Mesenteric fat pad (tissue), 1 donor: ENCODE results near the gene OSBPL9. TPM values are rescaled to one million over a fixed set of nuclear protein-coding genes. Genes with fewer than 3 reads are reported as not detected.

Source experiments
- DNase-seq: peaks from one replicate; pipeline ENCODE4 v3.0.0-alpha.2; 2020; ENCODE audit warnings: low spot score
- total RNA-seq: library from RNA; stranded (reverse); fragmentation: NEBNext Ultra II Directional; extraction: Animal tissue kit (Norgen Biotek cat#: 25700); gene quantifications from one replicate; pipeline ENCODE4 v1.2.1, GENCODE V29; 2021
- donor health status: DM: yes; HTN: yes; CAD: no.

The OSBPL9 gene
- total RNA-seq, 1 donor from 2014 or later, result 51.6 TPM

DNA sequence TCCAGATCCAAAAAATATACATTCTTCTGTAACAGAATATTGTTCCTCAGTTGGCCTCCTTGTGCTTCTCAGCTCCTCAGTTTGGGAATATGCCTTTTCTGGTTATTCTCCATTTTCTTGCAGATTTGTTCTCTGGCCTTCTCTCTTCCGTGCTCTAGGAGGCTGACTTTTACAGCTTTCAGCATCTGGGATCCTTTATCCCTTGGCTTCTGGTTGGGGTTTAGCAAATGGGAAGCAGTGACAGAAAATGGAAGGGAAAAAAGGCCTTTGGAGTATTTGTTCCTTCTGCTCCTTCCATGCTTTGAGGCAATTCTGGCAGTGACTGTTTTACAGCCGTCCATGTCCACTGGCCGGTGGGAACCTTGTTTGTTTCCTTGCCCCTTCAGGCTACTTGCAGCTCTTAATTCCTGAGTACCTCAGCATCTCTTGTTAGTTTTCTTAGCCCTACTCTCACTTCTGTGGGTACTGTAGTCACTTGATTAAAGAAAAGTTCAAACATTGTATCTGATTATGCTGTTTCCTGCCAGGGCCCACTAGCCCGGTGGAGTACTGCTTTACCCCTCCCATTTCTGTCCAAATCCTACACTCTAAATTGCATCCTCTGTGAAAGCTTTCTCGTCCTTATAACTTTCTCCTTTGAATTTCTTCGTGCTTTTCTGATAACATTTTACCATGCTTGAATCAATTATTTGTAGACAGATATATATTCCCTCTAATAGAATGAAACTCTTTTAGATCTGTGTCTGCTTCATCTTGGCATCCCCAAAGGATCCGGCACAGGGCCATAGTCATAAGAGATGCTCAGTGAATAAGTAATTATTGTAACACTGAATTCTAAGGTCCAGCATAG, 118.2 kb downstream of the OSBPL9 start:
- DNase-seq, result no peak

- DNase-seq, result no peak
Measured at GRCh38 chr1:51735746-51736254, 118.9 kb downstream of the OSBPL9 start.

DNA sequence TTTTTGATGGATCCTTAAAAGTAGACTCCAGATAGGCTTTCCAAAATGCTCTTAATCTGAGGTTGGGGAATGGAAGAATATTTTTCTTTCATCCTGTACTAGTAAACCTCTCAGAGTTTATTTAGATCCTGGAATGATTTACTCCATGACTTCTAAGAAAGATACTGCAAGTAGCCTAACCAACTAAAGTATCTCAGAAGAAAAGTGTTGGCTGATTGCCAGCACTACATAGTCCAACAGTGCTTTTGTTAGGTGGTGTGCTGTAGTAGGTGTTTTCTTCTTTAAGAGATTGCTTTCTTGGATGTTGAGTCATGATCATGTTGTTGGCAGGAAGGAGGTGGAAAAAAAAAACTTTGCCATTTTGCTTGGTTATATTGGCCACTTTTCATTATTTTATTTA, 119.8 kb downstream of the OSBPL9 start:
- DNase-seq, result no peak

DNA sequence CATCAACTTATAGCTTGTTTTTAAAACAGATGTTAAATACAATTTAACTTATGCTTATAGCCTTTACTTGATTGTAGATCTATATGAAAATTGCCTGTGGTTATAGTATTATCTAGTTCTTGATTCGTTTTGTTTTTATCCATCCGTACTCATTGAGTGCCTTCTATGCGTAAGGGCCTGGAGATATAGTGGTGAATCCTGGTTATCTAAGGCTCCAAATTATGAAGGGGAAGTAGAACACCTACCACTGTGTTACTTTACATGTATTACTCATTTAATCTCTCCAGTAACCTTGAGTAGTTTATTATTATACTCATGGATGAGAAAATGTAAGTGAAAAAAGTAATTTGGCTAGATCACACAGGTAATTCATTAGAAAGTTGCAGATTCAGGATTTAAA, 121.8 kb downstream of the OSBPL9 start:
- DNase-seq, result no peak

- no peak for DNase-seq
Measured at GRCh38 chr1:51740652-51741051, 123.8 kb downstream of the OSBPL9 start.

GRCh38 chr1:51741121-51741681, 124.3 kb downstream of the OSBPL9 start:
- no peak for DNase-seq

- DNase-seq, result no peak
Measured at GRCh38 chr1:51744506-51745303, 127.8 kb downstream of the OSBPL9 start.

- DNase-seq, result no peak
Measured at GRCh38 chr1:51745304-51745570, 128.3 kb downstream of the OSBPL9 start.

- no peak for DNase-seq
Measured at GRCh38 chr1:51749151-51749550, 132.3 kb downstream of the OSBPL9 start.

- no peak for DNase-seq
Measured at GRCh38 chr1:51750218-51750617, 133.3 kb downstream of the OSBPL9 start.

DNA sequence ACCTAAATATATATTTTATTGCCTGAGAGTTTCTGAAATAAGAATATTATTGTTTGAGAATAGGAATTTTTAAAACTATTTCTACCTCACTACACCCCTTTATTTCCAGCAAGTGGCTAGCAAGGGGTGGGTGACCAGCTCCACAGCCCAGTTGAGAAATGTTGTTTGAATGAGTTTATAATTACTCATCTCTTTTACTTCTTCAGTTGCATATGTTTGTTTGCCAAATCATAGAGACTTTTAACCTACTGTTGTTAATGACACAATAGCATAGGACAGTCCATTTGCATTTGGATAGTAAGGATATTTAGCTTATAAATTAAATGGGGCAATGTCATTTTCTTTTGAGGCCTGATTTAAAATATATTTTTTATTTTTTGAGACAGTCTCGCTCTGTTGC, 133.8 kb downstream of the OSBPL9 start:
- DNase-seq, result no peak

GRCh38 chr1:51752073-51752948, 135.4 kb downstream of the OSBPL9 start:
- no peak for DNase-seq

- no peak for DNase-seq
Measured at GRCh38 chr1:51753969-51754368, 137.1 kb downstream of the OSBPL9 start.

DNA sequence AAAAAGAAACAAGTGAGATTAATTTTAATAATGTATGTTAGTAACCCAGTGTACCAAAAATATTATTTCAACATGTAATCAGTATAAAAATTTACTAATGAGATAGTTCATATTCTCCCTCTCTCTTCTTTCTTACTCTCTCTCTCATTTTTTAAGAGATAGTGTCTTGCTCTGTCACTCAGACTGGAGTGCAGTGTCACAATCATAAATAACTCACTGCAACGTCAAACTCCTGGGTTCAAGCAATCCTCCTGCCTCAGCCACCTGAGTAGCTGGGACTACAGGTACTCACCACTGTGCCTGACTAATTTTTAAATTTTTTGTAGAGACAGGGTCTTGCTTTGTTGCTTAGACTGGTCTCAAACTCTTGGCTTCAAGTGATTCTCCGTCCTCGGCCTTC, 137.8 kb downstream of the OSBPL9 start:
- no peak for DNase-seq

DNA sequence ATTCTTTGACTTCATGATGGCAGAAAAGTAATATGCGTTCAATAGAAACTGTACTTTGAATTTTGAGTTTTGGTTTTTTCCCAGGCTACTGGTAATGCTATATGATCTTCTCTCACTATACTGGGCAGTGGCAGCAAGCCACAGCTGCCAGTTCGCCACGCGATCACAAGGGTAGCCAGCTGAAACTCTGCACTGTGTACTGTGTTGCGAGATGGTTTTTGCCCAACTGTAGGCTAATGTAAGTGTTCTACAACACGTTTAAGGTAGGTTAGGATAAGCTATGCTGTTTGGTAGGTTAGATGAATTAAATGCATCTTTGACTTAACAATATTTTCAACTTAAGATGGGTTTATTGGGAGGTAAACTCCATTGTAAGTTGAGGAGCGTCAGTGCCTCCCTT, 138.5 kb downstream of the OSBPL9 start:
- DNase-seq, result no peak

GRCh38 chr1:51756290-51756689, 139.4 kb downstream of the OSBPL9 start:
- no peak for DNase-seq

DNA sequence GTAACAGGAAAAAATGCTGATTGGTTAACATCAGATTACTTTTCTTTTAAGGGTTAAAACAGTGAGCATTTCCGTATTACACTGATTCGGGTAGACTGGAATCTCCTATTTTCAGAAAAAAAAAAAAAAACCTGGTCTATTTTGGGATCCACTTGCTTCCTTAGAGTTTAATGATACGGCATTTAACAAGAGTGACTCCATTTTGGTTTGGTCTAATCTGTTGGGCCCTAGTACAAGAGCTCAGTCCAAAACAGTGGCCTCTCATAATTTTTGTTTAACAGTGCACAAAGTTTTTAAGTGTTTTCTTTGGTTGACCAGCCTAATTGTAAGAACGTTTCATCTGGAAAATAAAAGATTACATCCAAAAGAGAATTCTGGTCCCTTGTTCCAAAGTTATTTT, 141.4 kb downstream of the OSBPL9 start:
- DNase-seq, result no peak

- DNase-seq, result no peak
Measured at GRCh38 chr1:51760872-51761271, 144.0 kb downstream of the OSBPL9 start.

DNA sequence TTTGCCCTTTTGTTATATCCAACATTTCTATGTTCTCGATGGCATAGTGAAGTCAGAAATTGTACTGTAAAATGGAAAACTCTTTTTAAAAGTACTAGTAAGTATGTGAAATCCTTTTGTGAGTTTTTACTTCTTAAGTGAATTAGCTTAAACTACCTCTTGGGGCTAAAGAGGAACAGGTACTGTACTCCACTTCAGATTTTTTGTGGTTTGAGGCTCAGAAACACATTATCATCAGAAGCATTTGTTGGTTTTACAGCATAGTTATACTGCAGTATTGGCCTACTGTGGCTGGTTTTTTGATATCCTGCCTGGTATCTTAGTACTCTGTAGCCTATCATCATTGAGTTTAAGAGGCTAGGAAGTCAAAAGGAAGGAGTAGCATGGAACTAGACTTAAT, 144.5 kb downstream of the OSBPL9 start:
- no peak for DNase-seq

DNA sequence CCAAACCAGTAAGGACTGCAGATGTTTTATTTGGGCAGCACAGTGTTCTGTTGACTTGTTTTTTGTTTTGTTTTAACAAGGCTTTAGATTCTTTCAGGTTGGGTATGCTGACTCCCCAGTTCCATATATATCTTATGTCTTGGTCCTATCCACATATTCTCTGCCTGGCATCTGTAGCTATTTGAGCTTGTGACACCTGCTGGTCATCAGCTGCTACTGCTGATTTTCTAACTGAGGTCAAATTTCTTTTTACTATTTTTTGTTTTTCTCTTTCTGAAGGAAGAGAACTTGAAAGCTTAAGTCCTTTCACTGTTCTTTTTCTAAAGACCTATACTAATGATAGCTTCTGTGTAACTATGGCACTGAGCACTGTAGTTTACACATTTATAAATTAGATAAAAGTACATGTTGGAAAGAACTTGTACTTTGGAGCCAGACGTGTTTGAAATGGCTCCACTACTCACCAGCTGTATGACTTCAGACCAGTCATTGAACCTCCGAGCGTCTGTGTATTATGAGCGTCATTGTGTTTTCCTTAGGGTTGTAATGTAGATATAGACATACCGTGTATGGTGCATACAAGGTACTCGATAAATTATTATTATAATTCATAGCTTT, 152.2 kb downstream of the OSBPL9 start:
- DNase-seq, result no peak

DNA sequence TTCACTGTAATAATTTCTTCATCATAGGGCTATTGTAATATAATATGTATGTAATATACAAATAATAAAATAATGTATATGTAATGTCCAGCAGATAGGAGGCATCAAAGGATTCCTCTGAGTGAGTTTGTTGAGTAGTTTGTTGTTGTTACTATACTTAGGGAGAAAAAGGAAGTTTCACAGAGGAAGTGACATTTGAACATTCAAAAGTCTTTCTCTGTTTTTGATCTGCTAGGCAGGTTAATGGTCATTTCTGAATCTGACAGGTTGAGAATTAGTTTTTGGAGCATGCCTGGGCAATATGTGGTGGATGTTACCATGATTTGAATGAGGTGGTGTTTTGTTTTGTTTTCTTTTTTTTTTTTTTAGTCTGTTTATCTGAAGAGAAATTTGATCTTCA, 159.5 kb downstream of the OSBPL9 start:
- DNase-seq, result no peak
